ENCODE measurements around the gene CYSLTR2.

The CYSLTR2 gene

DNA sequence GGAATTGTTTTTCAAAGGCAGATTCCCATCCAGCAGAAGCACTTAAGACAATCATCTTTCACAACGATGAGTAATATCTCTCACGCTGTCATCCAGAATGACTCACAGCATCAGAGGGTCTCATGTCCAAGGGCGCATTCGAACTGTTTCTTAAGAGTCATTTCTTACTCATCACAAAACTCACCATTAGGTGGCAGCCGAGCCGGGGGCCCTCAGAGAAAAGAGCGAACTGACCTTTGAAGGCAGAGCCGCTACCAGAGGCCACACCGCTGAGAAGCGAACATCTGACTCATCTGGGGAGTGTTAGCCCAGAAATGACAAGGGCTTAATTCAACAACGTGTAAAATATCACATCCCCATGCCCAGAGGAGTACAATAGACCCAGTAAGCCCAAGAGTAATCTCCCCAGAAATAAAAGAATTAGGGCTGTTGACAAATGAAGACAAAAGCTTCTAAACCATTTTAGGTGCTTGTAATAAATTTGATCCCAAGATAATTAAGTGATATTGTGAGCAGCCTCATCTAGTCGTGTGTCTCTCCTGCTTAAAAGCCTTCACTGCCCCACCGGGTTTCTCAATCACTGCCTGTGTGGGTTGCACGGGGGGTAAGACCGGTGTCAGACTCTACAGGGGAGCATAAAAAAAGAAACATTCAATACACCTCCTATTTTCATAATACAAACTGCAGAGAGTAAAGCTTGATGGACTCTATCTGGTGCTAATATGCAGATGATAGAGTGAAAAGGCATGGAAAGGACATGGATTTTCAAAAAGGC lies 96.2 kb downstream of the CYSLTR2 start:
- peak; percentile 49 for DNase-seq

- DNase-seq, result no peak
These were observed 97.1 kb downstream of the CYSLTR2 start for GRCh38 chr13:48750588-48751383.

- DNase-seq, result no peak
These were observed 106.9 kb downstream of the CYSLTR2 start for GRCh38 chr13:48760626-48761025.

All from activated naive CD4-positive, alpha-beta T cell treated with anti-CD3 and anti-CD28 coated beads, Interleukin-2, amount 50 U/mL, for 16 hours (primary cell).